Calu3 (cell line): ENCODE data around the gene KIF4A. TPM values are rescaled to one million over a fixed set of nuclear protein-coding genes. Genes with fewer than 3 reads are reported as not detected.

Experiments
- BruUV-seq: library from RNA; stranded (reverse); fragments of 400-500 nt; replicated peaks from 2 replicates; lab custom pipeline; 2021; lab: Mats Ljungman, UMichigan
- CTCF ChIA-PET: fragments of 300-600 bp; sonication (Branson Sonifier 250); formaldehyde crosslinking; loops from one replicate; lab custom pipeline; 2022; ENCODE audit warnings: antibody characterized with exemption; lab: Charles Lee
- DNase-seq: peaks from one replicate; pipeline ENCODE4 v3.0.0; 2022
- H3K27ac Mint-ChIP-seq: one replicate; pipeline ENCODE4 v1.8.0; 2022; ENCODE audit warnings: mixed read lengths; ENCODE audit not compliant: unreplicated experiment
- H3K27me3 Mint-ChIP-seq: one replicate; pipeline ENCODE4 v1.8.0; 2022; ENCODE audit warnings: mixed read lengths; ENCODE audit not compliant: unreplicated experiment
- H3K36me3 Mint-ChIP-seq: one replicate; pipeline ENCODE4 v1.8.0; 2022; ENCODE audit warnings: mild to moderate bottlenecking, moderate library complexity, mixed read lengths; ENCODE audit not compliant: insufficient read depth, unreplicated experiment
- H3K4me1 Mint-ChIP-seq: one replicate; pipeline ENCODE4 v1.8.0; 2022; ENCODE audit warnings: mild to moderate bottlenecking, low read depth, mixed read lengths; ENCODE audit not compliant: unreplicated experiment
- H3K4me3 Mint-ChIP-seq: one replicate; pipeline ENCODE4 v1.8.0; 2022; ENCODE audit warnings: mild to moderate bottlenecking, low read depth, moderate library complexity, mixed read lengths; ENCODE audit not compliant: unreplicated experiment
- H3K9me3 Mint-ChIP-seq: one replicate; pipeline ENCODE4 v1.8.0; 2022; ENCODE audit warnings: low read depth, mixed read lengths; ENCODE audit not compliant: unreplicated experiment
- CTCF ChIP-seq: fragments of 200-600 bp; IDR thresholded peaks from one replicate; pipeline ENCODE4 v1.8.0; 2022; ENCODE audit warnings: antibody characterized with exemption; ENCODE audit not compliant: unreplicated experiment
- intact Hi-C: fragments of 100-400 bp; cut with micrococcal nuclease; formaldehyde crosslinking; loops from one replicate; pipeline ENCODE4 v1.10.0; 2022; ENCODE audit not compliant: unreplicated experiment
- total RNA-seq: library from RNA; stranded (reverse); gene quantifications from 2 replicates; pipeline ENCODE4 v1.2.3, GENCODE V29; 2022

The KIF4A gene
- total RNA-seq, 1 experiment from 2014 or later: 30.9 TPM

GRCh38 chrX:70254063-70254400 lies 35.9 kb upstream of the KIF4A start:
- DNase-seq: no peak
- Mint-ChIP-seq H3K36me3 (no peaks in the 10 kb centered on the region), H3K27me3 (no peaks in the 10 kb centered on the region), H3K4me1 (peaks cover 44% of the 10 kb centered on the region), H3K27ac (peak overlapping the region; percentile 43), H3K9me3 (peaks cover 2% of the 10 kb centered on the region), H3K4me3 (no peak overlapping the region)
- intact Hi-C loops: no loop called here
- no TSS peak for BruUV-seq
- TF ChIP-seq CTCF: no peak
- CTCF ChIA-PET: no interaction called here

- intact Hi-C loops: no loop called here
- Mint-ChIP-seq H3K4me1 (peaks cover 44% of the 10 kb centered on the region), H3K36me3 (no peaks in the 10 kb centered on the region), H3K27me3 (no peaks in the 10 kb centered on the region), H3K4me3 (no peak overlapping the region), H3K27ac (peak overlapping the region; percentile 43), H3K9me3 (peaks cover 2% of the 10 kb centered on the region)
- DNase-seq: peak; percentile 5
- CTCF ChIA-PET: no interaction called here
- no peak for TF ChIP-seq CTCF
- BruUV-seq: no TSS peak
Measured at GRCh38 chrX:70254909-70255308, 35.0 kb upstream of the KIF4A start.

GRCh38 chrX:70255452-70255851 lies 34.5 kb upstream of the KIF4A start:
- no peaks in the 10 kb centered on the region for H3K27me3 Mint-ChIP-seq
- no peaks in the 10 kb centered on the region for H3K36me3 Mint-ChIP-seq
- peaks cover 2% of the 10 kb centered on the region for H3K9me3 Mint-ChIP-seq
- H3K27ac Mint-ChIP-seq: peak overlapping the region; percentile 43
- no TSS peak for BruUV-seq
- CTCF ChIA-PET: no interaction called here
- intact Hi-C loops: no loop called here
- no peak for TF ChIP-seq CTCF
- H3K4me1 Mint-ChIP-seq: peaks cover 44% of the 10 kb centered on the region
- no peak for DNase-seq
- H3K4me3 Mint-ChIP-seq: no peak overlapping the region

- no peak for DNase-seq
- H3K27me3 Mint-ChIP-seq: no peaks in the 10 kb centered on the region
- H3K36me3 Mint-ChIP-seq: no peaks in the 10 kb centered on the region
- intact Hi-C loops: no loop called here
- H3K4me3 Mint-ChIP-seq: no peak overlapping the region
- no peak for TF ChIP-seq CTCF
- CTCF ChIA-PET: no interaction called here
- no TSS peak for BruUV-seq
- H3K9me3 Mint-ChIP-seq: peaks cover 2% of the 10 kb centered on the region
- peaks cover 41% of the 10 kb centered on the region for H3K4me1 Mint-ChIP-seq
- no peak overlapping the region for H3K27ac Mint-ChIP-seq
Measured at GRCh38 chrX:70257423-70258288, 32.2 kb upstream of the KIF4A start.
